ENCODE measurements around the gene YAP1.

- TF ChIP-seq EZH2 (IDR thresholded peaks at IDR 0.05; ENCODE audit: insufficient read depth, poor library complexity, severe bottlenecking): no peak
- TF ChIP-seq EZH2phosphoT487 (IDR thresholded peaks at IDR 0.05; ENCODE audit: insufficient read depth, low read depth): no peak
Measured at GRCh38 chr11:102099755-102100154, 10.5 kb upstream of the YAP1 start.
